ENCODE data around the gene ZNF385D. TPM values are rescaled to one million over a fixed set of nuclear protein-coding genes. Genes with fewer than 3 reads are reported as not detected.

ZNF385D gene
- polyA plus RNA-seq, 1 donor (not counting 4 experiments of a cell fraction or from before 2014, with no cell fraction given) = 0.46 TPM

- Histone ChIP-seq H3K9ac (ENCODE audit: control insufficient read depth, extremely low read depth, insufficient read depth, low read length) (no peak overlapping the region), H3K4me2 (ENCODE audit: control insufficient read depth, extremely low read depth, insufficient read depth, low read depth, low read length) (no peak overlapping the region), H3K36me3 (ENCODE audit: control insufficient read depth in 2 of 2, extremely low read depth in 1 of 2, insufficient read depth in 2 of 2, low read length in 2 of 2) (no peaks in the 10 kb centered on the region), H3K79me2 (ENCODE audit: control insufficient read depth, insufficient read depth, low read length) (no peaks in the 10 kb centered on the region), H2AFZ (ENCODE audit: control insufficient read depth, low read length) (no peak overlapping the region), H3K27ac (ENCODE audit: control insufficient read depth, insufficient read depth, low read length) (no peak overlapping the region), H3K9me1 (ENCODE audit: control insufficient read depth, extremely low read depth, insufficient read depth, low read length) (no peaks in the 10 kb centered on the region), H3K27me3 (ENCODE audit: control insufficient read depth, extremely low read depth, insufficient read depth, low read length) (no peaks in the 10 kb centered on the region), H3K9me3 (ENCODE audit: control insufficient read depth, low read depth, low read length) (no peaks in the 10 kb centered on the region), H3K4me1 (ENCODE audit: control insufficient read depth, extremely low read depth, insufficient read depth, low read length) (no peaks in the 10 kb centered on the region), H3K4me3 (ENCODE audit: control insufficient read depth in 2 of 3, extremely low read depth in 1 of 3, insufficient read depth in 2 of 3, low read depth in 1 of 3, low read length in 3 of 3) (no peak overlapping the region), H4K20me1 (ENCODE audit: control insufficient read depth, extremely low read depth, insufficient read depth, low read length) (no peaks in the 10 kb centered on the region)
- TF ChIP-seq EZH2 (IDR thresholded peaks at IDR 0.05; ENCODE audit: low read length) (no peak), CTCF (optimal IDR thresholded peaks at IDR 0.05 in 1 of 3, IDR thresholded peaks at IDR 0.05 in 1 of 3, conservative IDR thresholded peaks at IDR 0.05 in 1 of 3; ENCODE audit: extremely low read depth in 1 of 3, insufficient read depth in 2 of 3, low read length in 3 of 3) (no peak)
- FAIRE-seq (no peak), DNase-seq (ENCODE audit: low read depth, low spot score) (no peak)
- dilution Hi-C loops (cut with MboI; ENCODE audit: extremely low pct_ligation_motif_present, low sequenced_read_pairs) = no loop called here
Measured at GRCh38 chr3:21505711-21506460, 245.1 kb downstream of the ZNF385D start.

- Histone ChIP-seq H3K9me3 (ENCODE audit: control insufficient read depth, low read depth, low read length) (no peaks in the 10 kb centered on the region), H3K4me3 (ENCODE audit: control insufficient read depth in 2 of 3, extremely low read depth in 1 of 3, insufficient read depth in 2 of 3, low read depth in 1 of 3, low read length in 3 of 3) (no peak overlapping the region), H3K9me1 (ENCODE audit: control insufficient read depth, extremely low read depth, insufficient read depth, low read length) (no peaks in the 10 kb centered on the region), H3K36me3 (ENCODE audit: control insufficient read depth in 2 of 2, extremely low read depth in 1 of 2, insufficient read depth in 2 of 2, low read length in 2 of 2) (no peaks in the 10 kb centered on the region), H3K4me1 (ENCODE audit: control insufficient read depth, extremely low read depth, insufficient read depth, low read length) (no peaks in the 10 kb centered on the region), H4K20me1 (ENCODE audit: control insufficient read depth, extremely low read depth, insufficient read depth, low read length) (no peaks in the 10 kb centered on the region), H3K27ac (ENCODE audit: control insufficient read depth, insufficient read depth, low read length) (no peak overlapping the region), H3K9ac (ENCODE audit: control insufficient read depth, extremely low read depth, insufficient read depth, low read length) (no peak overlapping the region), H3K4me2 (ENCODE audit: control insufficient read depth, extremely low read depth, insufficient read depth, low read depth, low read length) (no peak overlapping the region), H3K79me2 (ENCODE audit: control insufficient read depth, insufficient read depth, low read length) (no peaks in the 10 kb centered on the region), H2AFZ (ENCODE audit: control insufficient read depth, low read length) (no peak overlapping the region), H3K27me3 (ENCODE audit: control insufficient read depth, extremely low read depth, insufficient read depth, low read length) (no peaks in the 10 kb centered on the region)
- dilution Hi-C loops (cut with MboI; ENCODE audit: extremely low pct_ligation_motif_present, low sequenced_read_pairs) = no loop called here
- no peak for TF ChIP-seq EZH2 (IDR thresholded peaks at IDR 0.05; ENCODE audit: low read length)
- no peak for TF ChIP-seq CTCF (optimal IDR thresholded peaks at IDR 0.05 in 1 of 3, IDR thresholded peaks at IDR 0.05 in 1 of 3, conservative IDR thresholded peaks at IDR 0.05 in 1 of 3; ENCODE audit: extremely low read depth in 1 of 3, insufficient read depth in 2 of 3, low read length in 3 of 3)
- DNase-seq (ENCODE audit: low read depth, low spot score) = no peak
- FAIRE-seq = no peak
Measured at GRCh38 chr3:21502656-21503055, 248.4 kb downstream of the ZNF385D start.

All from keratinocyte (primary cell).